SJCRH30 (cell line): ENCODE results near the gene PLPP3. TPM values are rescaled to one million over a fixed set of nuclear protein-coding genes. Genes with fewer than 3 reads are reported as not detected.

ENCODE experiments used
- DNase-seq, 2 experiments: peaks; one replicate each; pipeline ENCODE4 v3.0.0-alpha.2; 2015 to 2020
- H3K27ac ChIP-seq: fragments of 250-450 bp; sonication (Bioruptor Pico); 2 replicates; pipeline ENCODE4 v1.5.1; 2020; ENCODE audit warnings: mild to moderate bottlenecking, moderate library complexity
- H3K27me3 ChIP-seq: fragments of 250-450 bp; sonication (Bioruptor Pico); 2 replicates; pipeline ENCODE4 v1.5.1; 2020; ENCODE audit warnings: mild to moderate bottlenecking, moderate library complexity
- H3K36me3 ChIP-seq: fragments of 250-450 bp; sonication (Bioruptor Pico); 2 replicates; pipeline ENCODE4 v1.5.1; 2020; ENCODE audit warnings: mild to moderate bottlenecking, moderate library complexity
- H3K4me1 ChIP-seq: fragments of 250-450 bp; sonication (Bioruptor Pico); 2 replicates; pipeline ENCODE4 v1.5.1; 2020; ENCODE audit warnings: mild to moderate bottlenecking, moderate library complexity
- H3K4me3 ChIP-seq: fragments of 250-450 bp; sonication (Bioruptor Pico); 2 replicates; pipeline ENCODE4 v1.5.1; 2020; ENCODE audit warnings: mild to moderate bottlenecking, moderate library complexity
- H3K9me3 ChIP-seq: fragments of 250-450 bp; sonication (Bioruptor Pico); replicated peaks from 2 replicates; pipeline ENCODE4 v1.5.1; 2020; ENCODE audit warnings: mild to moderate bottlenecking, moderate library complexity
- total RNA-seq: library from RNA; depleted of rRNA; stranded (reverse); fragments of >200 nt; shearing (Covaris generic); gene quantifications from 2 replicates; pipeline ENCODE4 v1.2.3, GENCODE V29; 2014; rRNA removed

Gene PLPP3
- total RNA-seq, 1 experiment from 2014 or later, result not detected

DNA sequence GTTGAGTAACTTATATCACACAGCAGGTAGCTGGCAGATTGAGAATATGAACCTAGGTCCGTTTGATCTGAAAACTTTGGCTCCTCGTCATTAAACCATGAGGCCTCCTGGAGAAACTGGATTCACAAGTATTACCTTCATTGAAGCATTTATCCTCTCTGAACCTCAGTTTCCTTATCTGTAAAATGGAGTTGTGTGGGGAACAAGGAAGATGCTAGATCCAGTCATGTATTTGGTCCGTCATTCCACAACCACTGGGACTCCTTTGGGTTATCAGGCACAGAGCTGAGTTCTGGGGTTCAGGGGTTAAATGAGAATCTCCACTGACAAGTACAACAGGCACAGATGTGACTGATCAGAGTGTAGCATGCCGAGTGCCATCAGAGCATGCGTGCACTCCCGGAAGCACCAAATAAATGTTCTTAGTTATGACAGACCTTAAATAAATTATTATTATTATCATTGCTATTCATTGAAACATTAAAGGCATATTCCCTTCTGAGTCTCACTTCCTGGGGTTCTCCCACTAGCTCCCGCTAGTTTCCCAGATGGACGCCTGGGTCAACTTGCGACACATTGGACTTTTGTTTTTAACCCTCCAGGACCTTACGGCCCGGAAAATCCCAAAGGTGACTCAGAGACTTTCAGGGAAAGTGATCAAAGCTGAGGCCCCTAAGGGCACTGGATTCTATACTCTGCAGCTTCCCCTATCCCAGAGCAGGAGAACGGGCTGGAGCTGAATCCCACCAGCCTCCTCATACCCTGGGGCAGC lies 130.6 kb downstream of the PLPP3 start:
- Histone ChIP-seq H3K27ac (no peak overlapping the region), H3K36me3 (no peaks in the 10 kb centered on the region), H3K9me3 (no peaks in the 10 kb centered on the region), H3K27me3 (no peaks in the 10 kb centered on the region), H3K4me3 (no peak overlapping the region), H3K4me1 (no peaks in the 10 kb centered on the region)
- no peak for DNase-seq

DNA sequence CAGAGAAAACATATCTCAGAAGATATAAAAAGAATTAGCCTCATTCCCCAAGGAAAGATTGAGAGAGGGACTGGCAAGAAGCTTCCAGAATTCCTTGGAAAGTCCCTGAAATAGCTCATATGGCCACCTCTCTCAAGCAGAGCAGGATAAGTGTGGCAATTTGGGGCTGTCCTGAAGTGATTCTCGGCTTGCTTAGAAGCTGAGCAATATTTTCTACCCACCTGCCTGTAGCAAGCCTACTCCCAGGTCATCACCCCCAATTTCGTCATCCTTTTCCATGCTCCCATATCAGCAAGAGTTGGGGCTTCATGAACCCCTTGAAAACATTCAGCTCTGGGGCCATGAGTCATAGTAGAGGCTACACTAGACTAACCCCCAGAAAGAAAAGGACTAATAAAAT lies 131.5 kb downstream of the PLPP3 start:
- no peak overlapping the region for H3K4me3 ChIP-seq
- no peaks in the 10 kb centered on the region for H3K27me3 ChIP-seq
- H3K27ac ChIP-seq, result no peak overlapping the region
- H3K4me1 ChIP-seq, result no peaks in the 10 kb centered on the region
- no peak for DNase-seq
- no peaks in the 10 kb centered on the region for H3K9me3 ChIP-seq
- no peaks in the 10 kb centered on the region for H3K36me3 ChIP-seq

DNA sequence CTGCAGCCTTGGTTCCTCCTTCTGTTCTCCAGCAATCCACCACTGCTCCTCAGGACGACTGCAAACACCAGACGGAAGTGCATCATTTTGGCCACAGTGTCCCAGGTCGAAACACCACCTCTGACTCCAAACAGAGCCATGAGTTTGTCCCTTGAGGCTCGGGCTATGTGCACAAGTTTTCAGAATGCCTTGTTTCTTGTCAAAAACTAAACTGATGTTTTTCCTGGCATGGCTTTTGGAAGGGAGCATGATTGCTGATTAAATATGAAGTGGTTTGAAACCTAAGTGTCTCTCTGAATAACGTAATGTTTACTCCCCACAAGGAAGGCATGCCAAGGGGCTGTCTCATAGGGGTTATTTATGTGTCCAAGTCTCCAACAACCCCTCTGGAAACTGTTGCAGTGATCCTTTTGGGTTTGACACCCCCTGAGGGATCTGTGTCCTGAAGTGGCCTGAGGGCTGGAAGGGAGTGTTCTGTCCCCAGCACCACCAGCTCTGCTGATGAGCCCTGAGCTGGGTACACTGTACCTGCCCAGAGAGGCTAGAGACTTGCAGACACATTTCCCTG lies 132.7 kb downstream of the PLPP3 start:
- no peaks in the 10 kb centered on the region for H3K27me3 ChIP-seq
- DNase-seq, result no peak

DNA sequence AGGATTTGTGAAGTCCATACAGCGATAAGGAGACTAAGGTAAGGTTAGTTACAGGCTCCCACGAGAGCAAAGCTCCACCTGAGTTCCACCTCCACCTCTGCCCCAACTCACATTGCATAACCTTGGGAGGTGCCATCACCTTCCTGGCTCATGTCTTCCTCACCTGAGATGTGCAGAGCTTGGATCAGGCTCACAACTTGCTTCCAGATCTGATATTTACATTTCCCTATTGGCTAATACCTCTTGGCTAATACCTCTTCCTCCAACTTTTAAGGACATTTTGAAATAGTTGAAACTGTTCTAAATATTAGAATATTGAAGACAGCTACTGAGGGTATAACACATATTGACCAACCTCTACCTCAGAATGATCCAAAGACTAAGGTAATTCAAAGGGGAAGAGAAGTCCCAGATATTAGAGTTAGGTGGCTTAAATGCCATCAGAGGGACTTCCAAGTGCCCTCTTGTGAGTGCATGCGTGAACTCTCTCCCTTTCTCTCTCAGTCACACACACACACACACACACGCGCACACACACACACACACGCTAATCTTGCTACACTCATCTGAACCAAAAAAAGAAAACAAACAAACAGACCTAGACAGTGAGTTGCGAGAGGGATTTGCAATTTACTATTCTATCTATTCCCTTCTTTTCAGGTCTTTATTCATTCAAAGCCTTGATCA lies 134.3 kb downstream of the PLPP3 start:
- Histone ChIP-seq H3K27me3 (no peaks in the 10 kb centered on the region), H3K27ac (no peak overlapping the region), H3K36me3 (no peaks in the 10 kb centered on the region), H3K4me1 (no peaks in the 10 kb centered on the region), H3K9me3 (no peaks in the 10 kb centered on the region), H3K4me3 (no peak overlapping the region)
- DNase-seq, result no peak

More for the DNA sequence above, 132.7 kb downstream of the PLPP3 start:
- Histone ChIP-seq H3K36me3 (no peaks in the 10 kb centered on the region), H3K27ac (no peak overlapping the region), H3K9me3 (no peaks in the 10 kb centered on the region), H3K4me3 (no peak overlapping the region), H3K4me1 (no peaks in the 10 kb centered on the region)

Other genes with a start within 250 kb of the PLPP3 start
- gene PRKAA2, start 65.8 kb upstream of the PLPP3 start, total RNA-seq, result not detected in 2 replicates
- not detected in 2 replicates for gene FYB2, start 239.8 kb upstream of the PLPP3 start, total RNA-seq